PFSK-1 (cell line): ENCODE data around the gene ZNF215.

Source experiments
- POLR2AphosphoS5 ChIP-seq: IDR thresholded peaks from 2 replicates; pipeline ENCODE4 v1.6.1; 2012; ENCODE audit warnings: low read depth, mild to moderate bottlenecking, control low read depth, low read length, moderate library complexity
- REST ChIP-seq, 2 experiments: IDR thresholded peaks; 2 replicates each; pipeline versions ENCODE4 v1.6.1 to v1.8.0; 2011 to 2012; ENCODE audit warnings: low read depth in 2 of 2, low read length in 2 of 2, control low read depth in 1 of 2, inconsistent platforms in 1 of 2, mild to moderate bottlenecking in 1 of 2, moderate library complexity in 1 of 2; ENCODE audit not compliant: insufficient read depth in 1 of 2
- SIN3A ChIP-seq: IDR thresholded peaks from 2 replicates; pipeline ENCODE4 v1.6.1; 2012; ENCODE audit warnings: mild to moderate bottlenecking, low read length, moderate library complexity, borderline replicate concordance; ENCODE audit not compliant: insufficient read depth
- TAF1 ChIP-seq: IDR thresholded peaks from 2 replicates; pipeline ENCODE4 v1.6.1; 2012; ENCODE audit warnings: low read length, control low read depth, borderline replicate concordance; ENCODE audit not compliant: insufficient read depth

- no peak for TF ChIP-seq TAF1
- TF ChIP-seq REST (IDR thresholded peaks at IDR 0.05; ENCODE audit: insufficient read depth in 1 of 2, low read depth in 2 of 2, low read length in 2 of 2), result no peak
- no peak for TF ChIP-seq POLR2AphosphoS5
- no peak for TF ChIP-seq SIN3A
These were observed 60.3 kb downstream of the ZNF215 start for GRCh38 chr11:6986487-6986886.
